ENCODE data around the gene ATAD3A.
"Not testable (repeated sequence)": the region's sequence is repeated elsewhere in the genome, so short reads cannot be mapped to it uniquely, and the experiment has no call there.

Gene ATAD3A

DNA sequence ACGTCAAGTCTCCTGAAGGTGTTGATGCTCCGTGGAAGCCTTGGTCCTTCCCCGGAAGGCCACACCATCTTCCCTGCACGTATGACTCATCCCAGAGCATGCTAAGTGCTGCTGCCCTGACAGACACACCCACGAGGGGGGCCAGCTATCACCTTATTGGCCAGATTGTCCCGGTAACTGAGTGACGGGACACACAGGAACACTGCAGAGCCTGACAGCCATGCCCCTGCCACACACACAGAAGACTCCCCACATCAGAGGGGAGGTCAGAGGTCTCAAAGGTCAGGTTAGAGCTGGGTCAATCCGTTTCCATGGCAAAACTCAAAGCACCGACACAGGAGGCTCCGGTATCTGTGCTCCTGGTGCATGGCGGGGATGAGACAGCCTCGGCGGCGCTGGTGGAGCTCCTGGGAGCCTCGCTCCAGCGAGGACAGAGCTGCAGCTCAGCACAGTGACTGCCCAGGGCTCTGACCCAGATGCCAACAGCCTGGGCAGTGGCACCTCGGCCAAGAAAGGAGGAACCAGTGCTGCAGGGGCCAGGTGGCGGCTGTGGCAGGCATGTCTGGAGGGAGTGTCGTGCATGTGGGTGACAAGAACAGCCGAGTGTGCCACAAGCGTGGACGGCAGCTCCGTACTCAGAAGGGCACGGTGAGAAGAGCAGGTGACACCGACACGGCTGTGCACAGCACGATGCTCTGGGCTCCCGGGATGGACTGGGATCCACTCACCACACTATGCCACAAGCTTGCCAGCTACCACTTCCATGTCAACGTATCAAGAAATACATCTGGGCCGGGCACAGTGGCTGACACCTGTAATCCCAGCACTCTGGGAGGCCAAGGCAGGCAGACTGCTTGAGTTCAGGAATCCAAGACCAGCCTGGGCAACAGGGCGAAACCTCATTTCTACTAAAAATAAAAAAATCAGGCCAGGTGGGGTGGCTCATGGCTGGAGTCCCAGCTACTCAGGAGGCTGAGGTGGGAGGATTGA lies 43.3 kb downstream of the ATAD3A start:
- DNase-seq (ENCODE audit: low read depth in 2 of 2), result no peak

DNA sequence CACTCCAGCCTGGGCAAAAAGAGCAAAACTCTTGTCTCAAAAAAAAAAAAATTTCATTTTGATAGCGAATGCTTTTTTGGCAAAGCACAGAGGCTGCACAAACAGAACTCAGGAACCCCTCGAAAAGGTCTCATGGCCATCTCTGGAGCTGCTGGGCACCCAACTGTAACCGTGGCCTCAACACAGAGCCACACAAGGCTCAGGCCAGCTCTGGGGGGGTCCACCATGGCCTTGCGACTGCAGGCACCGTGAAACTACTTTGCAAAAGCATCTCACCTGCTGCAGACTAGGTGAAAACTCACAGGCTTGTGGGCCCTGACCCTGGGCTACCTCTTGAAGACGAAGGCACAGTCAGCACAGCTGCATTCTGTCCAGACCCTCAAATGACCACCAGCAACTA lies 44.5 kb downstream of the ATAD3A start:
- DNase-seq (ENCODE audit: low read depth in 2 of 2), result no peak

DNA sequence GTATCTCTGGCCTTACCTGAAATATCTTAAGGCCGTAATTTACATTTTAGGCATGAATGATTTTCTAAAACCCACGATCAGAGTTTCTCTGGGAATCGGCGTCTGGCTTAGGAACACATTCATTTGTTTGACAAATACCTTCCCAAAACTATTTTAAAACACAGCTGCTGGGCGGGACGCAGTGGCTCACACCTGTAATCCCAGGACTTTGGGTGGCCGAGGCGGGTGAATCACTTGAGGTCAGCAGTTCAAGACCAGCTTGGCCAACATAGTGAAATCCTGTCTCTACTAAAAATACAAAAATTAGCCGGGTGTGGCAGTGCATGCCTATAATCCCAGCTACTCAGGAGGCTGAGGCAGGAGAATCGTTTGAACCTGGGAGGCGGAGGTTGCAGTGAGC lies 45.0 kb downstream of the ATAD3A start:
- not testable (repeated sequence) for DNase-seq (ENCODE audit: low read depth in 2 of 2)

DNA sequence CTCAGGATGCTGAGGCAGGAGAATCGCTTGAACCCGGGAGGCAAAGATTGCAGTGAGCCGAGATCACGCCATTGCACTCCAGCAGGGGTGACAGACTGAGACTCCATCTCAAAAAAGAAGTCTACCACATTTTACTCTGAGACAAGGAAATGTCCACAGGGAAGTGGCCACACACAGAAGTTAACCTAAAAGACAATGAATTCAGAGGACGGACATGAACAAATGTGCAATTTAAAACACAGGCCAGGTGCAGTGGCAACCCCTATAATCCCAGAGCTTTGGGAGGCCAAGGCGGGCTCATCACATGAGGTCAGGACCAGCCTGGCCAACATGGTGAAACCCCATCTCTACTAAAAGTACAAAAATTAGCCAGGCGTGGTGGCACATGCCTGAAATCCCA lies 45.7 kb downstream of the ATAD3A start:
- DNase-seq (ENCODE audit: low read depth in 2 of 2), result not testable (repeated sequence)

DNA sequence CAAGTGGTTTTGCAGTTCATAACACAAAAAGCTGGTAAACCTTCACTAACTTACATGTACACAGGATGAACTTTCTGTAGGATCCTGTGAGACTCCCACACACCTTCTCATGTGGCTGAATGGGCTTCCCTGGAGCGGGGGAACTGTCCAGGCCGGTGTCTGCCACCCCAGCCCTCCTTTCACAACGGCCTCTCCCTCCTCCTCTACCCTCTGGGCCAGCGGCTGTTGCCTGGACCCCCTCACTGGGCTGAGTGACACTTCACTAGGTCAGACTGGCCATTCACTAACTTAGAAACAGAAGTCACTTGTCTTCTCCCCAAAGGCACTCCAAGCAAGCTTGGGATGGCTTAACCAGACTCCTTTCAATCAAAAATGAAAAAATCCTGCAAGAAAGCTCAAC lies 46.6 kb downstream of the ATAD3A start:
- no peak for DNase-seq (ENCODE audit: low read depth in 2 of 2)

DNA sequence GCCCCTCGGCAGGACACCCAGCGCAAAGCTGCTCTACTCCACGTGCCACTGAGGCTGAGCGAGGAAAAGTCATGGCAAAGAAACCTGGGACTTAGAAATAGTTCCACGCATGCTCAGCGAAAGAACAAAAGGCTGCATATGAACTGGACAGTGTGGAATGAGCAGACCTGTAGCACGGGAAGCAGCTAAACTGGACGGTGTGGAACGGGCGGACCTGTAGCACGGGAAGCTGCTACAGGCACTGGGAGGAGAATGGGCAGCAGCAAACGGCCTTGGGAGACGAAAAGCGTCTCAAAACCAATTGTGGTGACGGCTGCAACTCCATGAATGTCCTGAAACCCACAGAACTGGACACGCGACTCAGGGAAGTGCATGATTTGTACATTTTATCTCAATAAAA lies 47.1 kb downstream of the ATAD3A start:
- DNase-seq (ENCODE audit: low read depth in 2 of 2), result no peak

DNA sequence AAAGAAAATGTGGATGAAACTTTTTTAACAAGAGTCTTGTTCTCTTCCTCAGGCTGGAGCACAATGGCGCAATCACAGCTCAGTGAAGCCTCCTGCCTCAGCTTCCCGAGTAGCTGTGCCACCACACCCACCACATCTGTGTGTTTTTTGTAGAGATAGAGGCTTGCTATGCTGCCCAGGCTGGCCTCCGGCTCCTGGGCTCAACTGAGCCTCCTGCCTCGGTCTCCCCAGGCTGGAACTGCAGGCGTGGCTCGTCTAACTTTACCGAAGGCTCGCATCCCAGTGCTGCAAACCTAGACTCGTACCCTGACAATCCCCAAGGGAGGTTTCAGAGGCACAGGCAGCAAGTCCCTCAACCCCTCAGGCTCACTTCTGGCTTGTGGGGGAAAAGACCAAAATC lies 48.2 kb downstream of the ATAD3A start:
- no peak for DNase-seq (ENCODE audit: low read depth in 2 of 2)

DNA sequence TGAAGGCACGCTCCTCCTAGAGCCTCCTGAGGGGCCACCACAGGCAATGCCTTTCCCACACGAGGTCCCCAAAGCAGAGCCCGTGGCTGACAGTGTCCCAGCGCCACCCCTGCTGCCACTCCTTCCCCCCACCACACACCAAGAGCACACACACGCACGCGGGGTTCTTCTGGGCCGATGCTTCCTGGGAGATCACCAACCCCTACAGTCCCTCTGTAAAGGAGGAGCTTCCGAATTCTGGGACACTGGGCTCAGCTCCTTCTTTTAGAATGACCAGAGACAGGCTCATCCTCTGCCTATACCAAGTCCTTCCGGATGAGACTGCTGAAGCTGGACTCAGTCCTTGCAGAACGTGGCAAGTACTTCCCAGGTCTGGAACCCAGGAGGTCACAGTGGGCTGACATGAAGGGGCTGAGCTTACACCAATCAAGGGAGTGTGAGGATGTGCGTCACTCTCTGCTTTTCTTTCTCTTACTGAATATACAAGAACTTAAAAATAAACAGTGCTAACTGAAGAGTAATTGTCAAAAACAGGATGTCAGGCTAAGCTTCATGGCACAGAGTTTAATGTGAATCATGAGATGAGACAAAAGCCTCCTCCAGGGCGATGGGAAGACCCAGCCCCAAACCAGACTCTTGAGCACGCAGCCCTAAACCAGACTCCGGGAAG lies 50.0 kb downstream of the ATAD3A start:
- DNase-seq (ENCODE audit: low read depth in 2 of 2), result no peak

DNA sequence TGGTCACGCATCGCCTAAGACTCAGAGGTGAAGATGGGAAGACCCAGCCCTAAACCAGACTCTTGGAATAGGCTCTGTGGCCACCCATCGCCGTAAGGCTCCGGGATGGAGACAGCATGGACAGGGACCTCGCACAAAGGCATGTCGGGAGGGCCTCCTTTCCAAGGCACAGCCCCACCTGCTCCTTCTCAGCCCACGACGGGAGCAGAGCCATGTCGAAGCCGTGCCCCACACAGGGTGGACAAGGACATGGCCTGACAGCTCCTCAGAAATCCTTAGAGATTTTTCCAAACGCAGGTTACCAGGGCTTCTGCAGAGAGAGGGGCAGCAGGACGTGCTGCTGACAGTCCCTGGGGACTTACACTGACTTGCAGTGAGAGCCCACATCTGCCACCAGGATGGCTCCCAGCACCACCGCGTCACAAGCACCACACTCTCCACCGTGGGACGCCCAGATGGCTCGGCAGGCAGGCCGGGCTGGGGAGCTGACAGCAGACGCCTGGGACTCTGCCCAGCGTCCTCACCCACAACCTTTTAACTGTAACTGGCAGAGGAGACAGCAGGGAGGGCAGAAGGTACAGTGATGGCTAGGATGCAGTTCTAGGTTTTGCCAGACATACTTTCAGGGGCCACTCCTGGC lies 50.7 kb downstream of the ATAD3A start:
- DNase-seq (ENCODE audit: low read depth in 2 of 2), result no peak

DNA sequence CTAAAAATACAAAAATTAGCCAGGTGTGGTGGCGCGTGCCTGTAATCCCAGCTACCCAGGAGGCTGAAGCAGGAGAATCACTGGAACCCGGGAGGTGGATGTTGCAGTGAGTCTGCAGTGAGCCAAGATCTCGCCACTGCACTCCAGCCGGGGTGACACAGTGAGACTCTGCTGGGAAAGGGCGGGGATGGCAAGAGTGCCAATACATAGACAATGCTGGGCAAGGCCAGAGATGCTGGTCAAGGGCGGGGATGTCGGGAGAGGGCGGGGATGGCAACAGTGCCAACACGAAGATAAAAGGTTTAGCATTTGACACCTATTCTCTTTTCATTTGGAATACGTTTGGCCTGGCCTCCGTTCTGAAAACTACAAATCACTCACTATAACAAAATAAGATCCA lies 51.7 kb downstream of the ATAD3A start:
- no peak for DNase-seq (ENCODE audit: low read depth in 2 of 2)

DNA sequence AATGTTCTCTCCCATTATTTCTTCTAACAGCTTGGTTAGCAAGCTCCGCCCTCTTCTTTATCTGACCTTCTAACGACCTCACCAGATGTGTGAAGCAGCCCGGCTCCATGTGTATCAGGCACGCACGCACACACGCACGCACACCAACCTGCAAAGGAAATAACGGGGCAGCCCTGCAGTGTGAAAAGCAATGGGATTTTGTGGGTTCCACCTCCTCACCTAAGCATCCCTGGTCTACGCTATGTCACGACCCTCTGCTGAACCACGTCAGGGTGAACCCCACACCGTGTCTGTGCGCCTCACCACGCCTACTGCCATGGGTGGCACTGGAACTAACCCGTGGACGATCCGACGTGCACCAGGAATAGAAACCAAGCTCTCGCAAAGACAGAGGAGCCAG lies 52.3 kb downstream of the ATAD3A start:
- DNase-seq (ENCODE audit: low read depth in 2 of 2), result no peak

DNA sequence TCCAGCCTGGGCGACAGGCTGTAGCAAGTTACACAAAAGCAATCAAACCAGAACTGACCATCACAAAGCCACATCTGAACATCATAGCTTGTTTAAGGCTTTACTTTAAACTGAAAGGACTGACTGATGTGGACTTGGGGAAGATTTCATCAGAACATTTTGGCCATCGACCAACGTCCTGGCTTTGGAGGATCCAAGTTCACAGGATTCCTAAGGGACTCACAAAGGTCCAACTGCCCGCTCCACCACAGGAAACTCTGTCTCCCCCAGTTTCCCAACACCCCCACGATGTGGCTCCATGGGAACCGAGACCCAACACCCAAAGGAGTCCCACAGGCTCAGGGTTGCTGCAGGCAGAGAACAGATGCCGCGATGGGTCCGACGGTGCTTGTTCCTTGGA lies 53.4 kb downstream of the ATAD3A start:
- no peak for DNase-seq (ENCODE audit: low read depth in 2 of 2)

DNA sequence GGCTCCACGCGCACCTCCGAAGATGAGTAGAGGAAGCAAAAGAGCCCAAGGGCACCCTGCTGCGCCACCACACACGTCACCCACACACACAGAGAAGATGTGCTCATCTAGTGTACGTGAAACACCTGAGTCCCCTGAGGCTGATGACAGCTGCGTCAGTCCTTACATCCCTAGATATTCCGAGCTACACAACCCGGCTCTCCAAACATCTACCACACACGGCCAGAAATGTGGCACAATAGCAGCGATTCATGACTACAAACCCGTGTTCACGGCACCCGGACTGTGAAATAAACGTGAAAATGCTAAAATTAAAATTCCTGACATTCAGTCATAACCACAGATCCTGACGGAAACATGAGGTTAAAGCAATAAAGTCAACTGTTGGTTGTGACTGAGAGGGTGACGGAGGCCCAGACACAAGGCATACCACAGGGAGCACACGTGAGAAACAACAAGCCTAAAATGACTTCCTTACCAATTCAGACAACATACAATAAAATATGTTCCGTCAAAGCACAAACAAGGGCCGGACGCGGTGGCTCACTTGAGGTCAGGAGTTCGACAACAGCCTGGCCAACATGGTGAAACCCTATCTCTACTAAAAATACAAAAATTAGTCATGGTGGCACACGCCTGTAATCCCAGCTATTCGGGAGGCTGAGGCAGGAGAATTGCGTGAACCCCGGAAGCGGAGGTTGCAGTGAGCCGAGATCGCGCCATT lies 55.4 kb downstream of the ATAD3A start:
- no peak for DNase-seq (ENCODE audit: low read depth in 2 of 2)

DNA sequence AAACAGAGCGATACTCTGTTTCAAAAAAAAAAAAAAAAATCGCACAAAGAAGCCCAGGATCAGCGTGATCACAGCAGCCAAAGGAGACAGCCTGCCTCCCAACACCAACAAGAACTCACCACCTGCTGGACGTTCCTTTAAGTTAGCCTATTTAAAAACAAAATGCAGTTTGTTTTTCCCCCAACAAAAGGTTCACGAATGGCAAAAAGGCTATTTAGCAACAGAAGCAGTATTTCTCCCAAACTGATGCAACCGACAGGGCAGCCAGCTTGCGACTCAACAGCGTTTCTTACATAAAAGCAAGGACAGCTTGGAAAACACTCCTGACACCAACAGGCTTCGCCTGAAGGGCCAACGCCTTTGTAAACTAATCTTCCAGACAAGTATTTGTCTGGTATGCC lies 55.9 kb downstream of the ATAD3A start:
- DNase-seq (ENCODE audit: low read depth in 2 of 2), result no peak

DNA sequence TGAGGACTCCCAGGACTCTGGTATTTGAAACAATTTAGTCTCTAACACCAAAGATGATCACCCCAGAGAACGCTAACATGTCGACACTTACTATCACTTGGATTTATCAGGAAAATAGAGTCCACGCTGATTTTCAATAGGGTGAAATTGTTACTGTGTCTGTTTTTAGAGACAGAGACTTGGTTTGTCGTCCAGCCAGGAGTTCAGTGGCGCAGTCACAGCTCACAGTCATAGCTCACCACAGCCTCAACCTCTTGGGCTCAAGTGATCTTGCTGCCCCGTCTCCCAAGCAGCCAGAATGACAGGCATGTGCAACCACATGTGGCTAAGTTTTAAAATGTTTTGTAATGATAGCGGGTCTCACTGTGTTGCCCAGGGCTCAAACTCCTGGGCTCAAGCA lies 57.4 kb downstream of the ATAD3A start:
- DNase-seq (ENCODE audit: low read depth in 2 of 2), result no peak

DNA sequence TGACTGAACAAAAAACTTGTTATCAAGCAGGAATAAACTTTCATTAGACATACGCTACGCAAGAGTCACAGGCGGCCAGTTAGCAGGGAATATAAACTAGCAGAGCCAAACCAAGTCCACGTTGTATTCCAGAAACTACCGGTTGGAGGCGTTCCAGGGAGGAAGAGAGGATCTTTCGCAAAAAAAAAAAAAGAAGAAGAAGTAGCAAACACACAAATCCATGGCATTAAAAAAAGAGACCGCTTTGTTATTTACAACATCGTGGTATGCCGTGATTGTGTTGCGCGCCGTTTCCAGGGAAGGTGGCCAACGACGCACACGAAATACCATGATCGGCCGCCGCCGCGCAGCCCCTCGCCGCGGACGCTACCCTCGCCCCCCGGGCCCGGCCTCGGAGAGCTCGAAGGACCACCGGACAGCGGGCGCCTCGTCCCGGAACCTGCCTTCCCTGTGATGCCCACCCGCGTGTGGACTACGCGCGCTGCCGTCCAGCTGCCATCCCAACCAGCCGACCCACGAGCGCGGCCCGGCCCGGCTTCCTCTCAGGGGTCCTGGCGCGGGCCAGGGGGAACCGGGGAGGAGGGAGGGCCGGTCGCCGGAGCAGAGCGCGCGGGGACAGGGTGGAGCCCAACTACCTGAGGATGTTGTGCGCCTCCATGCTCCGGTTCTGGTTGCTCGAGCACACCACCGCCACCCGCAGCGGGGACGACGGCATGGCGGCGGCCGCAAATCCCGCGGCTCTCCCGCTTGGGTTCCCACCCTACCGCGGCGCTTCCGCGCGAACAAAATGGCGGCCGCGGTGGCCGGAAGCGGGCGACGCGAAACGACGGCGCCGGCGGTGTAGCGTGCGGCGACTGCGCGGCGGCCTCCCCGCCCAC lies 62.1 kb downstream of the ATAD3A start:
- peak in 1 of 2 donors; percentile 27 for DNase-seq (ENCODE audit: low read depth in 2 of 2)

DNA sequence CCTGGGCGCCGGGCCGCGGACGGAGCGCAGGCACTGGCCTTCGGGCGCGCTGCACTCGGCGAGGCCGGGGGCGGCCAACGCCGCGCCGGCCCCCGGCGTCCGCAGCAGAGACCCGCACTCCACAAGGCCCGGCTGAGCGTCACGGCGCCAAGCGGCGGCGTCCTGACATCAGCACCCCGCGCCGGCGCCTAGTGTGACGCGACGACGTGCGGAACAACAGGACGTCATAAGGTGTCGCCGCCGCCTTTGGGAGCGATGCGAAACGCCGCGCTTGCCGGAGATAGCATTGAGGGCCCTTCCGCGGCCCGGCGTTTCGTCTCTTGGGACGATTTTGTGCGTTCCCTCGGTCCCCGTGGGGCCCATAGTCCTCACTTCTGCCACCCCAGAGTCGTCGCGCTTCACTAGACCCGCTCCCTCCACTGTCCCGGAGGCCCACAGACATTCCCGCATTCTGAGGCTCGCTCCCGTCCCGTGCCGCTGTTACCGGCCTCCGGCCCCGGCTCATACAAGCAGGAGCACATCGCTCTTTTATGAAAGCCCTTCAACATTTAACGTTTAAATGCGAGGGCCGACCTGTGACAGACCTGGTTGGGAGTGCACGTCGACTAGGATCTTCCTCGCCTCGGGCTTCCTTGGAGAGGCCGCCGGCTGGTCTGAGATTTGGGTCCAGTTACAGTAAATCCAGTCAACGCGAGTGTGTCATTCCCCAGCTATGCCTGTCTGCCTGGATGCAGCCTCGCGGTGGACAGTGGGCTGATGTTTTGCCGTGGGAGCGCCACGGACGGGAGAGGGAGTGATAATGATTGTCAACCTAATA lies 63.0 kb downstream of the ATAD3A start, which contains the start of gene SSU72:
Gene SSU72, minus strand, starts transcription at position 143 of the 817 bp plus-strand sequence. CDS start 306 bp downstream, outside the sequence.
- peak; percentile 84 to 86 for DNase-seq (ENCODE audit: low read depth in 2 of 2)

DNA sequence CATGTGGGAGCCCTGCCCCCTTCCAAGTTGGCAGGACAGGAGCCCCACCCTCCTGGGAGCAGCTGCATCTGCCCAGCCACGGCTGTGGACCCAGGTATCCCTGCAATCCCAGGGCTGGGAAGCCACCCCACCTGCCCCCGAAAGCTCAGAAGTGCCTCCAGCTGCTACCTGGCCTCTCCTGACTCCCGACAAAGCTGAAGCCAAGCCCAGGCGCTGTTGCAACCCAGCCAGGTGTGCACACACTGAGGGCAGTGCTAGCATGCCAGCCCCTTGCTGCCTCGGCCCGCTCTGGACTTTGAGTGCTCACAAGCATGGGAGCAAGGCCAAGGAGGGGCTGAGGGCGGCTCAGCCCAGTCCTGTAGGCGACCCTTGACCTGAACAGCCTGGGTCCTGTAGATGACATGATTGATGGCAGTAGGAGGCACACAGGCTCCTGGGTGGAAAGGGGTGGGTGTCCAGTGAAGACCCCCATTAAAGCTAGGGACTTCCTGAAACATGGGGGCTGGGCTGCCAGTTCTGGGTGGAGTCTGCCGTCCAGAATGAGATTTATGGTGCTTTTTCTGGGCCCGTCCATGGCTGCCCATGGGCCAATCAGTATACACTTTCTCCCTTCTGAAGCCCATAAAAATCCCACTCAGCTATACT lies 65.5 kb downstream of the ATAD3A start:
- DNase-seq (ENCODE audit: low read depth in 2 of 2), result no peak

DNA sequence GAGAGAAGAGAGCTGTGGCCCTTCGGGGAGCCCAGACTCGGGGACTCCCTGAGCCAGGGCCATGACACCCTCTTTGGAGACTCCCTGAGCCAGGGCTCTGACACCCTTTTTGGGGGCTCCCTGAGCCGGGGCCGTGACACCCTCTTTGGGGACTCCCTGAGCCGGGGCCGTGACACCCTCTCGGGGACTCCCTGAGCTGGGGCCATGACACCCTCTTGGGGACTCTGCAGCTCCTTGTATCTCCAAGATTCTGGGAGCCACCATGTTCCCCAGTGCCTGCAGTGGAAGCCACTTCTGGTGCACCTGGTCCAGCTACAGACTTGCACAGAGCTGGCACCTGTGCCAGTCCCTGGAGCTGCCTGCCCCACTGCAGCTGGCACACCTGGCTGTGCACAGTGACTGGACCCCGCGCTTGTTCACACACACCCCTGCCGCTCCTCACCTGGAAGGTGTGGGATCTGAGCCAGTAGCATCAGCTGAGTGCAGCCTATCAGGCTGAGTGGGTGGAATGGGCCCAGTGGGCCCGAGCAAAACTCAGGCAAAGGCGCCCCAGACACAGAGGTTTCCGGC lies 66.5 kb downstream of the ATAD3A start:
- no peak for DNase-seq (ENCODE audit: low read depth in 2 of 2)

All from stimulated activated CD8-positive, alpha-beta memory T cell treated with anti-CD3 and anti-CD28 coated beads, Interleukin-15, amount 100 ng/mL, for 4 hours (primary cell).